Activated CD8-positive, alpha-beta T cell treated with anti-CD3 and anti-CD28 coated beads, Interleukin-2, amount 10 ng/mL, durations not matched to agents 7 days and 5 days (primary cell): ENCODE results near the gene CHN2. TPM values are rescaled to one million over a fixed set of nuclear protein-coding genes. Genes with fewer than 3 reads are reported as not detected.

Source experiments
- ATAC-seq: fragments of 150-1000 bp; cut with Tn5 transposase; one replicate; pipeline ENCODE4 v1.10.0; 2021; ENCODE audit warnings: moderate library complexity
- CTCF ChIA-PET: fragments of 350-600 bp; sonication (Branson Sonifier 250); formaldehyde crosslinking; loops from one replicate; lab custom pipeline; 2021; ENCODE audit warnings: antibody characterized with exemption; lab: Charles Lee
- POLR2A ChIA-PET: fragments of 350-600 bp; sonication (Branson Sonifier 250); formaldehyde crosslinking; loops from one replicate; lab custom pipeline; 2021; ENCODE audit warnings: antibody characterized with exemption; lab: Charles Lee
- DNase-seq: peaks from one replicate; pipeline ENCODE4 v3.0.0-alpha.2; 2020
- H3K27ac Mint-ChIP-seq: one replicate; pipeline ENCODE4 v1.8.0; 2021; ENCODE audit warnings: mild to moderate bottlenecking, mixed read lengths
- H3K27me3 Mint-ChIP-seq: one replicate; pipeline ENCODE4 v1.8.0; 2021; ENCODE audit warnings: low read depth, mixed read lengths
- H3K36me3 Mint-ChIP-seq: one replicate; pipeline ENCODE4 v1.8.0; 2021; ENCODE audit warnings: low read depth, mixed read lengths
- H3K4me1 Mint-ChIP-seq: one replicate; pipeline ENCODE4 v1.8.0; 2021; ENCODE audit warnings: low read depth, mixed read lengths
- H3K4me3 Mint-ChIP-seq: one replicate; pipeline ENCODE4 v1.8.0; 2021; ENCODE audit warnings: mild to moderate bottlenecking, mixed read lengths
- H3K9me3 Mint-ChIP-seq: one replicate; pipeline ENCODE4 v1.8.0; 2022; ENCODE audit warnings: mixed read lengths; ENCODE audit not compliant: insufficient read depth
- total RNA-seq, 2 experiments: library from RNA; stranded (reverse); gene quantifications; one replicate each; pipeline ENCODE4 v1.2.3, GENCODE V29; 2021

The CHN2 gene
- total RNA-seq, 2 experiments from 2014 or later: 8.7 to 9.2 TPM

- ChIA-PET CTCF (no interaction called here), POLR2A (no interaction called here)
- Mint-ChIP-seq H3K9me3 (no peaks in the 10 kb centered on the region), H3K27ac (no peak overlapping the region), H3K4me1 (no peaks in the 10 kb centered on the region), H3K4me3 (no peak overlapping the region), H3K27me3 (peaks cover 2% of the 10 kb centered on the region), H3K36me3 (no peaks in the 10 kb centered on the region)
- ATAC-seq: no peak
- no peak for DNase-seq
Observed at GRCh38 chr7:29443552-29443951, 249.0 kb downstream of the CHN2 start.

GRCh38 chr7:29444267-29444666 lies 249.7 kb downstream of the CHN2 start:
- Mint-ChIP-seq H3K27ac (no peak overlapping the region), H3K36me3 (no peaks in the 10 kb centered on the region), H3K27me3 (peaks cover 2% of the 10 kb centered on the region), H3K9me3 (no peaks in the 10 kb centered on the region), H3K4me3 (no peak overlapping the region), H3K4me1 (no peaks in the 10 kb centered on the region)
- ChIA-PET POLR2A (no interaction called here), CTCF (no interaction called here)
- ATAC-seq (no peak), DNase-seq (no peak)

- H3K4me1 Mint-ChIP-seq: no peaks in the 10 kb centered on the region
- POLR2A ChIA-PET: no interaction called here
- no peaks in the 10 kb centered on the region for H3K36me3 Mint-ChIP-seq
- H3K27ac Mint-ChIP-seq: no peak overlapping the region
- CTCF ChIA-PET: no interaction called here
- H3K9me3 Mint-ChIP-seq: no peaks in the 10 kb centered on the region
- peaks cover 2% of the 10 kb centered on the region for H3K27me3 Mint-ChIP-seq
- no peak for DNase-seq
- ATAC-seq: no peak
- H3K4me3 Mint-ChIP-seq: no peak overlapping the region
Observed at GRCh38 chr7:29445736-29446135, 251.2 kb downstream of the CHN2 start.

GRCh38 chr7:29447828-29448227 lies 253.3 kb downstream of the CHN2 start:
- no peak for ATAC-seq
- Mint-ChIP-seq H3K36me3 (no peaks in the 10 kb centered on the region), H3K27ac (no peak overlapping the region), H3K4me3 (no peak overlapping the region), H3K4me1 (no peaks in the 10 kb centered on the region), H3K27me3 (no peaks in the 10 kb centered on the region), H3K9me3 (no peaks in the 10 kb centered on the region)
- ChIA-PET CTCF (no interaction called here), POLR2A (interaction anchor here (0.7 kb wide), 1 partner anchor 52 kb away, joined by 3 read pairs; no protein-coding TSS in a partner anchor)
- no peak for DNase-seq

DNA sequence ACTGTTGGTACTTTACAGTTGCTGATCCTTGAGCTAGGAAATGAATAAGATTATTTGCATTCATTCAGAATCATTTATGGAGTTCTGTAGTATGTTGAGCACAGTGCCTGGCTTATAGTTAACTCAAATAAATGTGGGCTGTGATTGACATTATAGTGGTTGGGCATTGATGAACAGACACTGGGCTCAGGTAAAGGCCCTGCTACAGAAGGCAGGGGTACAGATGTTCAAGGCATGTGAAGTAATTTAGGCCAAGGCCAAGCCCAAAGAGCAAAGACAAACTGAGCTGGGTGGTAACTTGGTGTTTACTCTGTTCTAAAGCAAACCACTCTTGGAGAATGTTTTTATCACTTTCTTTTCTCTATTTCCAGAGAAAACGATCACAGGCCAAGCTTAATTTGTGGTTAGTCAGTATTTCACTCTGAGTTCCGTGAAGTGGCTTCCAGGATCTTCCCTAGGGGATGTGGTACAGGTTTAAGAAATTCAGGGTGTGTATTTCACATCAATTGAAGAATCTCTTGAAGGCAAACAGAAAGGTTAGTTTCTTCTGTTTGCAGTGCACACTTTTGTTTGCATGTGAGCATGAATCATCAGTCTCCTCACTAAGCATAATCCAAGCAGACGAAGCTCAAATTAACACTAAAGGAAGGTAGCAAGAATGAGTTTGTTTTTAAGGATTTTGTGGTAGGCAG lies 255.1 kb downstream of the CHN2 start:
- ChIA-PET POLR2A (no interaction called here), CTCF (no interaction called here)
- no peaks in the 10 kb centered on the region for H3K27me3 Mint-ChIP-seq

GRCh38 chr7:29453021-29453420 lies 258.4 kb downstream of the CHN2 start:
- no peak overlapping the region for H3K4me3 Mint-ChIP-seq
- no peak overlapping the region for H3K27ac Mint-ChIP-seq
- no peak for ATAC-seq
- no peaks in the 10 kb centered on the region for H3K9me3 Mint-ChIP-seq
- CTCF ChIA-PET: no interaction called here
- H3K27me3 Mint-ChIP-seq: no peaks in the 10 kb centered on the region
- DNase-seq: no peak
- H3K36me3 Mint-ChIP-seq: no peaks in the 10 kb centered on the region
- POLR2A ChIA-PET: no interaction called here
- H3K4me1 Mint-ChIP-seq: no peaks in the 10 kb centered on the region

More for the DNA sequence above, 255.1 kb downstream of the CHN2 start:
- Mint-ChIP-seq H3K4me1 (no peaks in the 10 kb centered on the region), H3K27ac (no peak overlapping the region), H3K36me3 (no peaks in the 10 kb centered on the region), H3K4me3 (no peak overlapping the region), H3K9me3 (no peaks in the 10 kb centered on the region)
- DNase-seq: no peak
- ATAC-seq: no peak

GRCh38 chr7:29454464-29454863 lies 259.9 kb downstream of the CHN2 start:
- H3K4me3 Mint-ChIP-seq: no peak overlapping the region
- no peaks in the 10 kb centered on the region for H3K36me3 Mint-ChIP-seq
- no peak overlapping the region for H3K27ac Mint-ChIP-seq
- H3K9me3 Mint-ChIP-seq: no peaks in the 10 kb centered on the region
- ATAC-seq: no peak
- H3K4me1 Mint-ChIP-seq: no peaks in the 10 kb centered on the region
- ChIA-PET POLR2A (no interaction called here), CTCF (no interaction called here)
- no peaks in the 10 kb centered on the region for H3K27me3 Mint-ChIP-seq
- no peak for DNase-seq

GRCh38 chr7:29454899-29455451 lies 260.4 kb downstream of the CHN2 start:
- ChIA-PET CTCF (no interaction called here), POLR2A (no interaction called here)
- Mint-ChIP-seq H3K4me3 (no peak overlapping the region), H3K9me3 (no peaks in the 10 kb centered on the region), H3K4me1 (no peaks in the 10 kb centered on the region), H3K27ac (no peak overlapping the region), H3K36me3 (no peaks in the 10 kb centered on the region), H3K27me3 (no peaks in the 10 kb centered on the region)
- ATAC-seq (no peak), DNase-seq (no peak)

DNA sequence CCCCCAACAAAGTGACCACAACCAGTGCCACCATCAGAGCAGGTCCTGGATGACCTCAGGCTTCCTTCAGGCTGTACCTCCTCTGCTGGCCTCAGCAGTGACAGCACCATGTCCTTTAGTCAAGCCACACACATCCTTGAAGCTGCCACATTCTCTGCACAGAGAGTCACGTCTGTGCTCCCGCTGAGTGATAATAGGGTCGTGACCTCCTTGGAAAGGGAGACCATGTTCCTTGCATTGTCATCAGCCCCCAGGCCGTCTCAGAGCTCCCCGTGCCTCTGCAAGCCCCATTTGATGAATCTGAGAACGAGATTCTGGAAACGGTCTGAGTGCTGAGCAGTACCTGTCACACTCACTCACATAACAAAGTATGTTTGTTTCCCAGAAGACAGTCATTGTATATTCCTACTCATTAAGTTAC lies 262.6 kb downstream of the CHN2 start:
- ATAC-seq: no peak
- Mint-ChIP-seq H3K27ac (no peak overlapping the region), H3K9me3 (no peaks in the 10 kb centered on the region), H3K4me3 (no peak overlapping the region), H3K4me1 (no peaks in the 10 kb centered on the region), H3K36me3 (no peaks in the 10 kb centered on the region), H3K27me3 (no peaks in the 10 kb centered on the region)
- ChIA-PET CTCF (no interaction called here), POLR2A (no interaction called here)
- DNase-seq: no peak

- Mint-ChIP-seq H3K27ac (no peak overlapping the region), H3K36me3 (no peaks in the 10 kb centered on the region), H3K4me3 (no peak overlapping the region), H3K4me1 (no peaks in the 10 kb centered on the region), H3K9me3 (no peaks in the 10 kb centered on the region), H3K27me3 (no peaks in the 10 kb centered on the region)
- CTCF ChIA-PET: no interaction called here
- POLR2A ChIA-PET: no interaction called here
- no peak for ATAC-seq
- no peak for DNase-seq
Observed at GRCh38 chr7:29457565-29458011, 263.0 kb downstream of the CHN2 start.

DNA sequence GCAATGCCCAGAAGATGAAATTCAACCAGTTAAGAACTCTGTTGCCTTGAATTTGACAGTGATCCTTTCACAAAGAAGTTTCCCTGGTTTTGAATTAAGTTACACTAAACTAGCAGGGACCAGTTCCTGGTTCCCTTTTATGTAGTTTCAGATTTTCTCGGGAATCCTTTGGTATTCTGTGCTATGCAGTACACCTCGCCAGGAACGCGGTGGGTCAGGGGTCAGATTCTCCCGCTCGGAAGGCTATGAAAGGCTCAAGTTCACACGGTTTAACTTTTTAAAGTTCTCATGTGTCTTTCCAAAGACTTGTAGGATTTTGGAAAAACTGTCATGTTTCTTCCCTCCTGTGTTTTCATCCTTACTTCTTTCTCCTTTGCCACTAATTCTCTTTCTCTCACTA lies 264.4 kb downstream of the CHN2 start:
- Mint-ChIP-seq H3K4me1 (no peaks in the 10 kb centered on the region), H3K36me3 (no peaks in the 10 kb centered on the region), H3K4me3 (no peak overlapping the region), H3K27ac (no peak overlapping the region), H3K9me3 (no peaks in the 10 kb centered on the region), H3K27me3 (no peaks in the 10 kb centered on the region)
- POLR2A ChIA-PET: no interaction called here
- CTCF ChIA-PET: no interaction called here
- ATAC-seq: no peak
- no peak for DNase-seq

DNA sequence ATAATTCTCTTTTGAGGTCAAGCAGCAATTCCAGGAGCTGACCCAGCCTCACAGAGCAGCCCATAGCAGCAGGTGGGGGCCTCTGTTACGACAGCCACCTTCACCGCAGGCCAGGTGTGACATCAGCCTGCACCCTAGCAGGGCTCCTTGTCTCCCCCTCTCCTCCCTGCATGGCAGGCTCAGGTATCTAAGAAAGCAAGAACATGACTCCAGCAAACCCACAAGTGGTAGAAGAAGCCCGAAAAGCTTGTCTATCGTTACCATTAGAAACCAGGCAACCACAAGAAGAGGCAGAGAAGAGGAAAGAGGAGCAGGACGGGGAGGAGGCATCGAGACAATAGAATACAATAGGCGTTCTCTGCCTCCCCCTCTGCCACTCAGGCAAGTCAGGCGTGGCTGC lies 265.0 kb downstream of the CHN2 start:
- DNase-seq (no peak), ATAC-seq (no peak)
- Mint-ChIP-seq H3K4me1 (no peaks in the 10 kb centered on the region), H3K27ac (no peak overlapping the region), H3K27me3 (no peaks in the 10 kb centered on the region), H3K36me3 (no peaks in the 10 kb centered on the region), H3K9me3 (no peaks in the 10 kb centered on the region), H3K4me3 (no peak overlapping the region)
- ChIA-PET CTCF (no interaction called here), POLR2A (no interaction called here)
